Immature natural killer cell (primary cell): ENCODE results near the gene PDP2. TPM values are rescaled to one million over a fixed set of nuclear protein-coding genes. Genes with fewer than 3 reads are reported as not detected.
A peak's percentile ranks its signal among the peaks of the same experiment; 100 is the strongest.
"Not testable (repeated sequence)": the region's sequence is repeated elsewhere in the genome, so short reads cannot be mapped to it uniquely, and the experiment has no call there.

Experiments
- DNase-seq, 3 donors: peaks; one replicate each; pipeline ENCODE4 v3.0.0; 2022; ENCODE audit warnings: mixed read lengths in 1 of 3
- H3K27ac Mint-ChIP-seq, 6 donors: one replicate each; pipeline ENCODE4 v1.8.0; 2020; ENCODE audit warnings: mixed read lengths in 6 of 6, mild to moderate bottlenecking in 5 of 6, inconsistent platforms in 4 of 6, moderate library complexity in 3 of 6
- H3K27me3 Mint-ChIP-seq, 3 donors: one replicate each; pipeline ENCODE4 v1.8.0; 2020 to 2021; ENCODE audit warnings: low read depth in 3 of 3, mild to moderate bottlenecking in 3 of 3, mixed read lengths in 3 of 3, moderate library complexity in 3 of 3, inconsistent platforms in 1 of 3
- H3K36me3 Mint-ChIP-seq, 3 donors: one replicate each; pipeline ENCODE4 v1.8.0; 2020; ENCODE audit warnings: mixed read lengths in 3 of 3, inconsistent platforms in 2 of 3, mild to moderate bottlenecking in 2 of 3
- H3K4me1 Mint-ChIP-seq, 2 donors: one replicate each; pipeline ENCODE4 v1.8.0; 2020; ENCODE audit warnings: inconsistent platforms in 2 of 2, mild to moderate bottlenecking in 2 of 2, mixed read lengths in 2 of 2, moderate library complexity in 1 of 2
- H3K4me3 Mint-ChIP-seq, 5 donors: one replicate each; pipeline ENCODE4 v1.8.0; 2020; ENCODE audit warnings: mild to moderate bottlenecking in 5 of 5, mixed read lengths in 5 of 5, inconsistent platforms in 3 of 5, moderate library complexity in 3 of 5
- H3K9me3 Mint-ChIP-seq, 6 donors: one replicate each; pipeline ENCODE4 v1.8.0; 2020; ENCODE audit warnings: mild to moderate bottlenecking in 6 of 6, mixed read lengths in 6 of 6, inconsistent platforms in 4 of 6, moderate library complexity in 3 of 6
- polyA plus RNA-seq, 3 donors: library from polyadenylated mRNA; unstranded; fragments of 300-500 nt; fragmentation: Illumina TruSeq; gene quantifications; one replicate each; pipeline ENCODE4 v1.2.3, GENCODE V29; 2021

PDP2 gene
- polyA plus RNA-seq, 3 donors from 2014 or later: 2.2 to 3.1 TPM; not detected in 1

GRCh38 chr16:66895999-66896398 is 15.7 kb downstream of the PDP2 start:
- no peak for DNase-seq
- H3K4me3 Mint-ChIP-seq: no peak overlapping the region
- no peaks in the 10 kb centered on the region for H3K9me3 Mint-ChIP-seq
- no peaks in the 10 kb centered on the region for H3K36me3 Mint-ChIP-seq
- H3K27me3 Mint-ChIP-seq: peaks cover 0 to 3% (median 0%) of the 10 kb centered on the region in 3 donors
- H3K27ac Mint-ChIP-seq: no peak overlapping the region
- H3K4me1 Mint-ChIP-seq: peaks cover 0 to 3% of the 10 kb centered on the region in 2 donors

- not testable (repeated sequence) for DNase-seq, H3K36me3 Mint-ChIP-seq, H3K27ac Mint-ChIP-seq, H3K4me3 Mint-ChIP-seq, H3K4me1 Mint-ChIP-seq, H3K27me3 Mint-ChIP-seq, H3K9me3 Mint-ChIP-seq
Measured at GRCh38 chr16:66896682-66897081, 16.4 kb downstream of the PDP2 start.

GRCh38 chr16:66898207-66898606 is 17.9 kb downstream of the PDP2 start:
- H3K27me3 Mint-ChIP-seq: peaks cover 0 to 3% (median 0%) of the 10 kb centered on the region in 3 donors
- no peak overlapping the region for H3K27ac Mint-ChIP-seq
- H3K36me3 Mint-ChIP-seq: no peaks in the 10 kb centered on the region
- DNase-seq: no peak
- no peak overlapping the region for H3K4me3 Mint-ChIP-seq
- H3K9me3 Mint-ChIP-seq: no peaks in the 10 kb centered on the region
- H3K4me1 Mint-ChIP-seq: peaks cover 0 to under 1% of the 10 kb centered on the region in 2 donors

GRCh38 chr16:66898933-66899309 is 18.6 kb downstream of the PDP2 start:
- H3K27me3 Mint-ChIP-seq: peaks cover 0 to 3% (median 0%) of the 10 kb centered on the region in 3 donors
- no peak for DNase-seq
- no peak overlapping the region for H3K4me3 Mint-ChIP-seq
- peak overlapping the region in 1 of 6 donors; percentile 1 for H3K27ac Mint-ChIP-seq
- no peaks in the 10 kb centered on the region for H3K4me1 Mint-ChIP-seq
- H3K36me3 Mint-ChIP-seq: no peaks in the 10 kb centered on the region
- no peaks in the 10 kb centered on the region for H3K9me3 Mint-ChIP-seq

GRCh38 chr16:66899310-66899944 is 19.1 kb downstream of the PDP2 start:
- DNase-seq: no peak
- Mint-ChIP-seq H3K27me3 (peaks cover 0 to 3% (median 0%) of the 10 kb centered on the region in 3 donors), H3K9me3 (no peaks in the 10 kb centered on the region), H3K4me3 (no peak overlapping the region), H3K36me3 (no peaks in the 10 kb centered on the region), H3K27ac (no peak overlapping the region), H3K4me1 (no peaks in the 10 kb centered on the region)

GRCh38 chr16:66899945-66900710 is 19.8 kb downstream of the PDP2 start:
- H3K27ac Mint-ChIP-seq: no peak overlapping the region
- H3K9me3 Mint-ChIP-seq: no peaks in the 10 kb centered on the region
- DNase-seq: no peak
- no peaks in the 10 kb centered on the region for H3K36me3 Mint-ChIP-seq
- peaks cover 0 to 3% (median under 1%) of the 10 kb centered on the region in 3 donors for H3K27me3 Mint-ChIP-seq
- no peaks in the 10 kb centered on the region for H3K4me1 Mint-ChIP-seq
- H3K4me3 Mint-ChIP-seq: no peak overlapping the region

GRCh38 chr16:66900721-66901441 is 20.6 kb downstream of the PDP2 start:
- Mint-ChIP-seq H3K36me3 (no peaks in the 10 kb centered on the region), H3K27ac (no peak overlapping the region), H3K4me1 (no peaks in the 10 kb centered on the region), H3K9me3 (no peaks in the 10 kb centered on the region), H3K27me3 (peaks cover 0 to 2% (median 2%) of the 10 kb centered on the region in 3 donors), H3K4me3 (no peak overlapping the region)
- DNase-seq: no peak

- H3K27ac Mint-ChIP-seq: no peak overlapping the region
- H3K36me3 Mint-ChIP-seq: no peaks in the 10 kb centered on the region
- H3K9me3 Mint-ChIP-seq: no peaks in the 10 kb centered on the region
- no peak for DNase-seq
- no peak overlapping the region for H3K4me3 Mint-ChIP-seq
- H3K4me1 Mint-ChIP-seq: no peaks in the 10 kb centered on the region
- peaks cover 0 to 4% (median 1%) of the 10 kb centered on the region in 3 donors for H3K27me3 Mint-ChIP-seq
Measured at GRCh38 chr16:66901626-66902025, 21.3 kb downstream of the PDP2 start.

- Mint-ChIP-seq H3K27me3 (peaks cover 0 to 4% (median 0%) of the 10 kb centered on the region in 3 donors), H3K9me3 (no peaks in the 10 kb centered on the region), H3K4me1 (no peaks in the 10 kb centered on the region), H3K27ac (peak overlapping the region in 1 of 6 donors; percentile 21), H3K36me3 (no peaks in the 10 kb centered on the region), H3K4me3 (no peak overlapping the region)
- no peak for DNase-seq
Measured at GRCh38 chr16:66902648-66903543, 22.6 kb downstream of the PDP2 start.

- Mint-ChIP-seq H3K36me3 (no peaks in the 10 kb centered on the region), H3K27me3 (peaks cover 0 to 4% (median 0%) of the 10 kb centered on the region in 3 donors), H3K4me1 (no peaks in the 10 kb centered on the region), H3K4me3 (no peak overlapping the region), H3K9me3 (no peaks in the 10 kb centered on the region), H3K27ac (no peak overlapping the region)
- DNase-seq: no peak
Measured at GRCh38 chr16:66903544-66904427, 23.5 kb downstream of the PDP2 start.

- no peaks in the 10 kb centered on the region for H3K4me1 Mint-ChIP-seq
- H3K4me3 Mint-ChIP-seq: no peak overlapping the region
- H3K27ac Mint-ChIP-seq: no peak overlapping the region
Measured at GRCh38 chr16:66904428-66904845, 24.1 kb downstream of the PDP2 start.

GRCh38 chr16:66904846-66905632 is 24.7 kb downstream of the PDP2 start:
- H3K27ac Mint-ChIP-seq: no peak overlapping the region
- H3K36me3 Mint-ChIP-seq: no peaks in the 10 kb centered on the region
- DNase-seq: no peak
- no peaks in the 10 kb centered on the region for H3K9me3 Mint-ChIP-seq
- H3K27me3 Mint-ChIP-seq: peaks cover 0 to 4% (median 0%) of the 10 kb centered on the region in 3 donors
- H3K4me3 Mint-ChIP-seq: no peak overlapping the region
- no peaks in the 10 kb centered on the region for H3K4me1 Mint-ChIP-seq

More at GRCh38 chr16:66904428-66904845, 24.1 kb downstream of the PDP2 start:
- DNase-seq: no peak
- no peaks in the 10 kb centered on the region for H3K9me3 Mint-ChIP-seq
- H3K27me3 Mint-ChIP-seq: peaks cover 0 to 4% (median 0%) of the 10 kb centered on the region in 3 donors
- no peaks in the 10 kb centered on the region for H3K36me3 Mint-ChIP-seq
